NCI-H748 (cell line): ENCODE measurements around the gene NOTCH3.
A peak's percentile ranks its signal among the peaks of the same experiment; 100 is the strongest.

Experiments used
- DNase-seq: peaks from one replicate; lab custom pipeline; 2025; ENCODE audit not compliant: unreplicated experiment; lab: John Stamatoyannopoulos, UW

Gene NOTCH3

DNA sequence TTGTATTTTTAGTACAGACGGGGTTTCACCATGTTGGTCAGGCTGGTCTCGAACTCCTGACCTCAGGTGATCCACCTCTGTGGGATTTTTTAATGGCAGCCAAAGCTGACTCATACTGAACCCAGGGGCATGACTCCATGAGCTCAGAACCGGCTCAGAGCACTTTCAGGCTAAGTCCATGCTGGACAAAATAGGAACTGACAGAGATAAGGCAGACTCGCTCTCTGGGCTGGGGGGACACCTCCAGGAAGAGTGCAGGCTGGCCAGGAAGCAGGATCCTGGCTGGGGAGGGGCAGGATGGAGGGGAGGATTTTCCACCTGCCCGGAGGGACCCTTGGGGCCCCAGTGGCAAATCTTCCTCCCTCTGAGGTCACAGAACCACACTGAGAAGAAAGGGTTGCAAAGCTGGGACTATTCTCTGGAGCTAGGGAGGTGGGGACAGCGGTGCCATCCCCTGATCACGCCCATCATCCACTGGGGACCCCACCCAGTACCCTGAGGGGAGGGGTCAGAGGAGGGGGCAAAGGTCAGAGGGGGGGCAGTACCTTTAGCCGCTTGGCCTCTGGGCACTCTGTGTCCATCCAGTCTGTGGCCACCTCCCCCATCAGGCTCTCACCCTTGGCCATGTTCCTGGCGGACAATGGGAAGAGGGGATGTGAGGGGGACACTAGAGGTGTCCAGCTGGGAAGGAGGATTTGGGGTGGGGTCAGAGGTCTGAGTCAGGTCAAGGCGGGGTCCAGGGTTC lies 31.1 kb downstream of the NOTCH3 start:
- DNase-seq: no peak

DNA sequence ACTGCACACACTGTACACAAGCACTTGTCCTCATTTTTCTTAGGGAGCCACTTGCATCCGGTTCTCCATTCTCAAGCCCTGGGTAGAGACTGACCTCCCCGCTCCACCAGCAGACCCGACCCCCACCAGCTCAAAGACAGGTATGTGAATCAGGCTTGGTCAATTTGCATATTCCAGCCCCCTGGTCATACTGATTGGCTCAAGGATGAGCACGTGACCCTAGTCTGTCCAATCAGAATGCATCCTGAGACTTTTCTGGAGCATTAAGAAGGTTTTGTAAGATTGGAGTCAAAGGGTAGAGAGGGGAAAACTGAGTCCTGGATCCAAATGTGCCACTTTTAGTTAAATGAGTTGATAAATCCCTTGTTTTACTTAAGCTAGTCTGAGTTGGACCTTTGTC lies 34.1 kb downstream of the NOTCH3 start:
- no peak for DNase-seq

DNA sequence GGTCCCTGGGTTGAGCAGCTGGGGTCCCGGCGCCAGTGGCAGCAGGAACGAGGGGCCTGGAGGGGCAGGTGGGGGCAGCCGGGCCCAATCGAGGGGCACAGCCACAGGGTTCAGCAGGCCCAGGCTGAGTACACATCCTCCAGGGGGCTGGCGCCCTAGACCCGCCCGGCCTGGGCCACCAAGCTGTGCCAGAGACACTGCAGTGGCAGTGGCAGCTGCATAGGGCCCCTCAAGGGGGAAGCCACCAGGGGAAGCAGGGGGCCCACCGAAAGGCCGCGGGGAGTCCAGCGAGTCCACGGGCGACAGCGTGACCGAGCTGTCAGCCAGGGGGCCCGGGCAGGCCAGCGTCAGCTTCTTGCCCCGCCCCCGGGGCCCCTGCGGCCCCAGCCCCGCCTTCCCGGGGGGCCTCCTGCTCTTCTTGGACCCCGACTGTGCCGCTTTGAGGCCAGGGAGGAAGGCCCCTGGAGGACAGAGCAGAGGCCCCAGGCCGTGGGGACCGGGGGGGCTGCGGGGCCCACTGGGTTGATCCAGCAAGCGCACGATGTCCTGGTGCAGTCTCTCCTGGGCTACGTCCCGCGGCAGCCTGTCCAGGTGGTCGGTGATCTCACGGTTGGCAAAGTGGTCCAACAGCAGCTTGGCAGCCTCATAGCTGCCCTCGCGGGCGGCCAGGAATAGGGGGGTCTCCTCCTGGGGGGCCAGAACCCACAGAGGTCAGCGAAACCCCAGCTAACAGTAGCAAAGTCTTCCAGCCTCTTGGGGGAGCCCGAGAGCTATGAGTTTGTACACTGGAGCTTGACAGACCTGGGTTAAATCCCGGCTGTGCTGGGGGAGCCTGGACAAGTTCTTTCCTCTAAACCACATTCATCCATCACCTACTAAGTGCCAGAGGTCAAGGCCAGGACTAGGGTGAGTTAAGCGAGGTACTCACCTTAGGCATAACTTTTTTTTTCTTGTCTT lies 39.5 kb downstream of the NOTCH3 start:
- peak; percentile 44 for DNase-seq

DNA sequence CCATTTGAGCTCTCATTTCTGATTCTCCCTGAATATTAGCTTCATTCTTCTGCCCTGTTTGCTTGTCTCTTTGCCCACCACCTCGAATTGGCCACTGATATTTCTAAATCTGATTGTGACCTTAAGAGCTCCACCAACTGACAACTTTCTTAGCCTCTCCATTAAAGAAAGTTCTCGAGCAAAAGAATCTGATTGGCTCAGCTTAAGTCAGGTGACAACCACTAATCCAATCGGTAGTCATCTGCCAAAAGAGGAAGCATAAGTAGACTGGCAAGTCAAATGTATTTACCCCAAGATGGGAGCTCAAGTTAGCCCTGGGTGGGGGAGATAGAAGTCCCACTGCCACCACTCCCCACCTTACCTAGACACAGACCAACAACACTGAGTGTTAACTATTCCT lies 41.5 kb downstream of the NOTCH3 start:
- no peak for DNase-seq

DNA sequence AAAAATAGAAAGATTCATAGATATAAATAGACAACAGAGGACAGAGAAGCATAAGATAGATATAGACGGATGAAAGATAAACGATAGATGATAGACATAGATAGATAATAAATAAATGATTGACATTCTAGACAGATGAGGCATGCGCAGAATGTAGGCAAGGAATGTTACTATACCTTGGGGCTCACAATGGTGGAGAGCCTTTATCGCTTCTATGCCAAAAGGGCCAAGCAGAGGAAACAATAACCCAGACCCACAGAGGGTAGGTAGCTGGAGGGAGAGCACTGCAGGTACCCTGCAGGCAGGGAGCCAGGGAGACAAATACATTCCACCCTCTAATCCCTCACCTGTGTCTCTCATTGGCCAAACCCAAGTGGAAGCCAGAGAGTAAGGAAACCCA lies 44.4 kb downstream of the NOTCH3 start:
- DNase-seq: no peak

DNA sequence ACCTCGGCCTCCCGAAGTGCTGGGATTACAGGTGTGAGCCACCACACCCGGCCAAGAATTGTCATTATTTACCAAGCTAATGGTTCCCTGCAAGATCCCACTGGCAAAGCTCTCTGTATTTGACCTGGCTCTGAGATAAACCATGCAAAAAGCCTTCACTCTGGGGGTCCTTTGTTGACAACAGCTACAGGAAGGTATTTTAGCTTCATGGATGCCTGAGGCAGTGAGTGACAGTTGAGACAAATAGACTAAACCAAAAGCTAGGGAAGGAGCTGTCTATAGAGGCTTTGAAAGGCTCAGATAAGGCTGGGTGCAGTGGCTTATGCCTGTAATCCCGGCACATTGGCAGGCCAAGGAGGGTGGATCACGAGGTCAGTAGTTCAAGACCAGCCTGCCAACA lies 45.5 kb downstream of the NOTCH3 start:
- no peak for DNase-seq

DNA sequence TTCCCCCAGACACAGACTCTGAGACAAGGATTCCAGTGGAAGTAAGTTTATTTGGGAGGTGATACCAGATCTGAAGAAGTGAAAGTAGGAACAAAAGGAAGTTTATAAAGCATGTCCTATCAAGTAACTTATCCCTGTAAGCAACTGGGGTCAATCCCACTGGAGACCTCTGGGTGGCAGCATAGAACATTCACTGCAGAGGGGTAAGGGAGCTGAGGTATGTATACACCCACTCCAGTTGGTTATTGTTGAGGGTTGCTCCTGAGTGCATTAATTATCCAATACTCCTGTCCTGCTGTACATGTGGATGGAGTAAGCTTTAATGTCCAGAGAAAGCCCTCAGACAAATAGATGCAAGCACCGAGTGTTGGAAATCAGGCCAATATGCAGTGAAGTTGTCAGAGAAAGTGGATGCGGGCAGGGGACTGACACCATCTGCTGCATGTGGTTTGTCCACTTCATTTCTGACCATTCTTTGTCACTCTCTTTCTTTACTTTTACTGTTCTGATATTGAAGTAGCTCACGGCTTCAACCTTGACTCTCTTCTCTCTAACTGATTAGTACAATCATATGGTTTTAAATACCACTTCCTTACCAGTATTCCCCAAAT lies 46.7 kb downstream of the NOTCH3 start:
- peak; percentile 23 for DNase-seq

DNA sequence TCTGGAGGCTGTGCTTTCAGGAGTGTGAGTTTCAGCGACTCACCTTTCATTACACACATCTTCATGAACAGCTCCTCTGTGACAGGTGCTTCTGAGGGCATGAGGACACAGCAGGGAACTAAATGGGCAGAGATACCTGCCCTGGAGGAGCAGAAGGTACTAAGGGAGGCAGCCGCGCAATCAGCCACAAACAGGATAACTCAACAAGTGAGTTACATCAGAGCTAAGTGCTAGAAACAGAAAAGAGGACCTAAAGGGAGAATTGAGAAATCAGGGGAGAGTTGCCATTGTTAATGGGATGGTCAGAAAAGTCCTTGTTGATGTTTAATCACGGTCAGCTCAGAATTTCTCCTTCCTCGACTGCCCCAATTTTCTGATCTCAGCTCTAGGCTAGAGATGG lies 51.1 kb downstream of the NOTCH3 start:
- DNase-seq: no peak

DNA sequence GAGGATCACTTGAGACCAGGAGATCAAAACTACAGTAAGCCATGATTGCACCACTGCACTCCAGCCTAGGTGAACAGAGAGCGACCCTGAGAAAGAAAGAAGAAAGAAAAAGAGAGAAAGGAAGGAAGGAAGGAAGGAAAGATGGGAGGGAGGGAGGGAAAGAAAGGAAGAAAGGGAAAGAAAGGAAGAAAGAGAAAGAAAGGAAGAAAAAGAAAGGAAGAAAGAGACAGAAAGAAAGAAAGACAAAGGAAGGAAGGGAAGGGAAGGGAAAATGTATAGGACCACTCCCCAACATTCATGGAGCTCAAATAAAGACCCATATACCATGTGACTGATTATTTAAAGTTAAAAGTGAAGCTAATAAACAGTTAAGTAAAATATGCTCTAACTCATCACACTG lies 53.7 kb downstream of the NOTCH3 start:
- DNase-seq: no peak

DNA sequence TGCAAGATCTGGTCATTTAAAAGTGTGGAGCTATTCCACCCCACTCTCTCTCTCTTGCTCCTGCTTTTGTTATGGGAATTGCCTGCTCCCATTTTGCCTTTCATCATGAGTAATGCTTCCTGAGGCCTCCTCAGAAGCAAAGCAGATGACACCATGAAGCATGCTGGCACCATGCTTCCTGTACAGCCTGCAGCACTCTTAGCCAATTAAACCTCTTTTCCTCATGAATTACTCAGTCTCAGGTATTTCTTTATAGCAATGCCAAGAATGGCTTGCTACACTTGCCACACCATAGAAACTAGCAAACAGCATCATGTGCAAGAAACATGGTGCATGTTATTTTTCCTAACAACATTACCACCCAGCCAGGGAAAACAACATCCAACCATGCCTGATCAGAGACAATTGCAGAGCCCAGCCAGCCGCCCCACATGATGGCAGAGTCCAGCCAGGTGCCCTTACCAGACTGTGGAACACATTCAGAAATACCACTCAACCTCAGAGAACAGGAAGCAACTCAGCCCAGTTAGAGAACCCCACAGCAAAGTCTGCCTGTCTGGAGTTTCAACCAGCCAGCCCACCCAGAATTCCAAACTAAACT lies 56.6 kb downstream of the NOTCH3 start:
- DNase-seq: no peak

DNA sequence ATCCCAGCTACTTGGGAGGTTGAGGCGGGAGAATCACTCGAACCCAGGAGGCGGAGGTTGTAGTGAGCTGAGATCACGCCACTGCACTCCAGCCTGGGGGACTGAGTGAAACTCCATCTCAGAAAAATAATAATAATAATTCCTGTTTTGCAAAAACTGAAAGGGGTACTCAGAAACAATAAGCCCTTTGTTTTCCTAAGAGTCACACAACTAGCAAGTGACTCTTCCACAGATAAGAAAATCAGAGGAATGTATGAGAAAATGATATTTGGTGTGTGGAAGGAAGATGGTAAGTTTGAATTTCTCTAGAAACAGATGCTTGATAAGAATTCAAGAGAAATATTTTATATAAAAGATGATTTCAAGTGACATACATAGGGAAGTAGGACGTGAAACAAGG lies 58.5 kb downstream of the NOTCH3 start:
- no peak for DNase-seq

DNA sequence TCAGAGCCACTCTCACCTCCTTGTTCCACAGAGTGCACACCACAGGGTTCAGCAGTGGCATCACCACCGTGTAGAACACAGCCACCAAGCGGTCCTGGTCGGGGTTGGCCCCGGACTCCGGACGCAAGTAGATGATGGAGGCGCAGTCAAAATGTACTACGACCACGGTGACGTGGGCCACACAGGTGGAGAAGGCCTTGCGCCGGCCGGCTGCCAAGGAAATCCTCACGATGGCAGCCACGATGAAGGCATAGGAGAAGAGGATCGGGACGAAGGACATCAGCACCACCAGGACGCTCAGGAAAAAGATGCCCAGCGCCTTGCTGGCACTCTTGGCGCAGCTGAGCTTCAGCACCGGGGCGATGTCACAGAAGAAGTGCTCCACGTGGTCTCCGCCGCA lies 59.7 kb downstream of the NOTCH3 start:
- DNase-seq: no peak

DNA sequence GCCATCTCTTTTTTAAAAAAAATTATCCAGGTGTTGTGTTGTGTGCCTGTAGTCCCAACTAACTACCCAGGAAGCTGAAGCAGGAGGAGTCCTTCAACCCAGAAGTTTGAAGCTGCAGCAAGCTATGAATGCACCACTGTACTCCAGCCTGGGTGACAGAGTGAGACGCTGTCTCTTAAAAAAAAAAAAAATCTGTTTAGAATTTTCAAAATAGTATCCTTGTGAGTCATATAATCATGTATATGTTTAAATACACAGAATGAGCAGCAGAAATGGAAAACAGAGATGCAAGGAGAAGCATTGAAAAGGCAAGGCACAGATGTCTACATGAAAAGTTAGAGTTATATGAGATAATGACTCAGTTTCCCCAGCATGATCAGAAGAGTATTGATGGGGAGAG lies 62.4 kb downstream of the NOTCH3 start:
- no peak for DNase-seq

DNA sequence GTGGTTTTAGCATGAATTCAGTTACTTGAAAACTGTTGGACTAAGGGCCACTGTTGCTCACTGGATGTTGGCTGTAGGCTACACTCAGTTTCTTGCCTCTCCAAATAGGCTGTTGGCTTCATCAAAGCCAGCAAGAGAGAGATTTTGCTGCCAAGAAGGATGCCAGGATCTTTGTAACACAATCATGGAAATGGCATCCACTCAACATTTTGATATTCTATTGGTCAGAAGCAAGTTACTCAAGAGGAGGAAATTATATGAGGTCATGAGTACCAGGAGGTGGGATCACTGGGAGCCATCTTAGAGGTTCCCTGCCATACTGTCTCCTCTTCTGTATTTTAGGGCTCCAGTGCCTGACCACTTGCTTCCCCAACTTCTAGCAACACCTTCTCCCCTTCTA lies 63.0 kb downstream of the NOTCH3 start:
- no peak for DNase-seq

DNA sequence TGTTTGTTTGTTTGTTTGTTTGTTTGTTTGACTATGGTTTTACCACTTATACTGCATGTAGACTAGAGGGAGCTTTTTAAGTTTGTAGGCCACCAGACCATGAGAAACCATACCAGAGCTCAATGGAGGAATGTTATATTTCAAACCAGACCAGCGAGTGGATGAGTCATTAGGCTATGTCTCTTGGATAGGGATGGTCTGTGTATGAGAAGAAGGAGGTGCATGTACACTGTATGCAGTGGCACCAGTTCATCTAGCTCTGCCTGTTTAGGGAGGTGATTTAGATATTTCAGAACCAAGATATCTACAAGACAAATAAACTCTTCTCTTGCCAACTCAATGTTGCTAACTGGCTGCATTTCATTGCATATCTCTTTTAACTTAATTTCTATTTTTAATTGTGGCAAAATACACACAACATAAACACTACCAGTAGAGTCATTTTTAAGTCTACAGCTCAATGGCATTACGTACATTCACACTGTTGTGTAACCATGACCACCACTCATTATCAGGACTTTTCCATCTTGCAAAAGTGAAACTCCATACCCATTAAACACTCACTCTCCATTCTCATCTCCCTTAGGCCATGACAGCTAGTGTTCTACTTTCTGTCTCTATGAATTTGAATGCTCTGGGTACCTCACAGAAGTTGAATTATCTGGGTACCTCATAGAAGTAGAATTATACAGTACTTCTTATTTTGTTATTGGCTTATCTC lies 64.4 kb downstream of the NOTCH3 start:
- no peak for DNase-seq

DNA sequence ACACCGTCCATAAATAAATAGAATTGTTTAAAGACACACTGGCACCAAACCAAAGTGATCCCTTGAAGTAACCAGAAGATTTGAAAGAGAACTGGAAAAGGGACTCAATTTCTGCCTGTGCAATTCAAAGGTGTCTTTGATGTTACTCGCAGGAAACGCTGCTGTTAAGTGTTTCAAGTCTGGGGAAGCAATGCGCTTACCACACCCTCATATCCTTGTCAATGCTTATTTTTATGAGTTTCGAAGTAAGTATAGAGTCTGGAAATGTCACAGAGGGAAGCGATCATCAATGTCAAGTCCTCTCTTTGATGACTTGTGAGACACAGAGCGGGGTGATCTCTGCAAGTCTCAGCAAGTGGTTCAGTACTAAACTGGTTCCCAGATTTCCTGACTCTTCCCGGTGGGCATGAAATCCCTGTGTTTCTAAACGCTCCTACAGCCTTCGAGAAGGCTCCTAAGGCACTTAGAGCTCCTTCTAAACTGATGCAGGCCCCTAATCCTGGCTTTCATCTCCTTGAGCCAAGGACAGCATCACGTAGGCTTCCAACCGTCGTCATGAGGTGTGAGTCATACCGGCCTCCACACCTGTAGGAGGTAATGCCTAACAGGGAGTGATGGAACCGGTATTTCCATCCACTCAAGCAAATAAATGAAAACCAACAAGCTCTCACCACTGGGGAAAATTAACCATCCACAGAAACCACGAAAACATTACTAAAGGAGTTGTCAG lies 70.8 kb downstream of the NOTCH3 start:
- DNase-seq: peak; percentile 3

DNA sequence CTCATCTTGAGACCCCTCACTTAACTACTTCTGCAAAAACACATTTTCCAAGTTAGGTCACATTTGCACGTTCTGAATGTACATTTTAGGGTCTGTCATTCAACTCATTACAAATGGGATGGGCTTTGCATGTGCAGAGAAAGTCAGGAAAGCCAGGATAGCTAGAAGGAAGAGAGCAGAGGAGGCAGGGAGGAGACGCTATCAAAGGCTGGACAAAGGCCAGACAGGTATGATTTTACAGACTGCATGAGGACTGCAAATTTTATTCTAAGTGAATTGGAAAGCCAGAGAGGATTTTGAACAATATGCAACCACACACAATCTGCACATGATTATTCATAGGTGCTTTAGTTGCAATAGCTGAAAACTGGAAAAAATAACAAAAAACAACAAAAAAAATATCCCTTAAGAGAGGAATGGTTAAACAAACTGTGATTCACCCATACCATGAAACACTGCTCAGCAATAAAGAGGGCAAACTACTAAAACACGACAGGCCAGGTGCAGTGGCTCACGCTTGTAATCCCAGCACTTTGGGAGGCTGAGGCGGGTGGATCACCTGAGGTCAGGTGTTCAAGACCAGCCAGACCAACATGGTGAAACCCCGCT lies 72.5 kb downstream of the NOTCH3 start:
- DNase-seq: no peak

DNA sequence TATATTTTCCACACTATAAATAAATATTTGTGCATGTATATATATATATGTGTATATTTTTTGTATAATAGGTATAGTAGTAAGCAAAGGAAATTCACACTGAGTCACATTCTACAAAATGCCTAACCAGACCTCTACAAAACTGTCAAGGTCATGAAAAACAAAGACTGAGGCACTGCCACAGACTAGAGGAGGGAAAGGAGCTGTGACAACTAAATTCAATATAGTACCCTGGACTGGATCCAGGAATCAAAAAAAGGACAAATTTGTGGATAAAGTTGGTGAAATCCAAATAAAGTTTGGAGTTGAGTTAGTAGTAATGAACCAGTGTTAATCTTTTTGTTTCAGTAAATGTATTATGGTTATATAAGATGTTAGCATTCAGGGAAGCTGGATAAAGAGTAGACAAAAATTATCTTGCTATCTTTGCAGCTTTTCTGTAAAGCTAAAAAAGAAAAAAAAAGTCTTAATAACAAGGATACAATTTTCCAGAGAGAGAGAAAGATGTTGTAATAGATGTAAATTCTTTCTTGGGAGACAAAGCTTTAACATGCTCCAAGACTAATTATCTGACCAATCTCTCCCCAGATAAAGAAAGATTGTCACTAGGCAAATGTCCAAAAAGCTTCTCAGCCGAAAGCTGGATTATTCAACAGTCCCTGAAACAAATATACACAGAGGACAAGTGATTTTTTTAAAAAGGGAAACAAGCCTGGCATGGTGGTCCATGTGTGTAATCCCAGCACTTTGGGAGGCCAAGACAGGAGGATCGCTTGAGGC lies 74.5 kb downstream of the NOTCH3 start:
- DNase-seq: no peak
